ENCODE data around the gene PARP4.
A peak's percentile ranks its signal among the peaks of the same experiment; 100 is the strongest.
"Not testable (repeated sequence)": the region's sequence is repeated elsewhere in the genome, so short reads cannot be mapped to it uniquely, and the experiment has no call there.

PARP4 gene

DNA sequence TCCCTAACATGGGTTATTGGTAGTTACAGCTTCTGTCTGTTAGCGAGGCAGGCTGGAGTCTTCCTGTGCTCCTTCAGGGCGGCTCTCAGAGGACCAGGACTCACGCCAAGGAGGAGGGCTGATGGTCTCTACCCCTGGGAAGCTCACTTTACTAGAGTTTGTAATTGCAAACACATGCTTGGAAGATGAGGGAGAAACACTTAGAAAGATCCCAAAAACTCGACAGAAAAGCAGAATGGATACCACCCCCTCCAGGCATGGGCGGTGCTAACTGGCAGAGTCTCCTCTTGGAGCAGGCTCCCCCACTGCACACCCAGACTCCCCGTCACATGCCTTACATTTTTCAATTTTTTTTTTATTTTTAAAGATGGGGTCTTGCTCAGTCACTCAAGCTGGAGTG lies 62.0 kb downstream of the PARP4 start:
- DNase-seq (ENCODE audit: low read depth), result peak; percentile 85

DNA sequence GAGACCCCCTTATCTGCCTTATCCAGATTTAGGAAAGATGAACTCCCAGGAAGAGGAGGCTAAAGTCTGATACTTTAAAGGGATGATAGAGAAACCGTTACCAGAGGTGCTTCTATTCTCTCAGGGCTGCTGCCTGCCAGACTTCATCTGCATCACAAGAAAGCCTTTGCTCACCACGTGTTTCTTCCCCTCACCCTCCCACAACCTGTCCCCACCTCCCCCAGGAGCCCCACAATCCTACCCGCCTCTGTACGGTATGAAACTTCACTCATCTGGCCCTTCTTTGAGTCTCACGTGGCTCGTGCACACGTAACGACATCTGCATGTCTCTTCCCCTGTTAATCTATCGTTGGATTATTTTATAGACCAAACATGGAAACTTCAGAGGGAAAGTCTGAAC lies 67.7 kb downstream of the PARP4 start:
- not testable (repeated sequence) for DNase-seq (ENCODE audit: low read depth)

GRCh38 chr13:24443366-24443765 lies 69.2 kb downstream of the PARP4 start:
- DNase-seq (ENCODE audit: low read depth), result no peak

GRCh38 chr13:24426045-24426444 lies 86.5 kb downstream of the PARP4 start:
- DNase-seq (ENCODE audit: low read depth), result not testable (repeated sequence)

GRCh38 chr13:24419668-24420067 lies 92.9 kb downstream of the PARP4 start:
- DNase-seq (ENCODE audit: low read depth), result not testable (repeated sequence)

GRCh38 chr13:24407844-24408243 lies 104.7 kb downstream of the PARP4 start:
- DNase-seq (ENCODE audit: low read depth), result no peak

GRCh38 chr13:24406524-24406923 lies 106.1 kb downstream of the PARP4 start:
- DNase-seq (ENCODE audit: low read depth), result no peak

- DNase-seq (ENCODE audit: low read depth), result no peak
These were observed 115.8 kb downstream of the PARP4 start for GRCh38 chr13:24396821-24397220.

DNA sequence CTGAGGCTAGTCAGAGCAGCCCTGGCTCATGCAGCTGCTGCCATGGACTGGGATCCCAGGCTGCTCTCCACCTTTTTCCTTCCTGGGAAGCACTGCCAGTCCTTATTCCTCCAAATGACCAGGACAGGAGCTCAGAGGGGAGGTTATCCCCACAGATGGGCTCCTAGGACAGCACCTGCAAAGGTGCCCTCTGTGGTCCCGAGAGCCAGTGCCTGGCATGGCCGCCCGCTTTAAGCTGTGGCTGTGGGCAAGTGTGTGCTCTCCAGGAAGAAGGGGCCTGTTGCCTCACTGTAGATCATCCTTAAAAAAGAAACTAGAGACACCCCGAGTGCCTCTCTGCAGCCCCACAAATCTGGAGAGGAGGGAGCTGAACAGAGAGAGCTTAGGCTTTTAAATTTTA lies 119.6 kb downstream of the PARP4 start:
- DNase-seq (ENCODE audit: low read depth), result no peak

DNA sequence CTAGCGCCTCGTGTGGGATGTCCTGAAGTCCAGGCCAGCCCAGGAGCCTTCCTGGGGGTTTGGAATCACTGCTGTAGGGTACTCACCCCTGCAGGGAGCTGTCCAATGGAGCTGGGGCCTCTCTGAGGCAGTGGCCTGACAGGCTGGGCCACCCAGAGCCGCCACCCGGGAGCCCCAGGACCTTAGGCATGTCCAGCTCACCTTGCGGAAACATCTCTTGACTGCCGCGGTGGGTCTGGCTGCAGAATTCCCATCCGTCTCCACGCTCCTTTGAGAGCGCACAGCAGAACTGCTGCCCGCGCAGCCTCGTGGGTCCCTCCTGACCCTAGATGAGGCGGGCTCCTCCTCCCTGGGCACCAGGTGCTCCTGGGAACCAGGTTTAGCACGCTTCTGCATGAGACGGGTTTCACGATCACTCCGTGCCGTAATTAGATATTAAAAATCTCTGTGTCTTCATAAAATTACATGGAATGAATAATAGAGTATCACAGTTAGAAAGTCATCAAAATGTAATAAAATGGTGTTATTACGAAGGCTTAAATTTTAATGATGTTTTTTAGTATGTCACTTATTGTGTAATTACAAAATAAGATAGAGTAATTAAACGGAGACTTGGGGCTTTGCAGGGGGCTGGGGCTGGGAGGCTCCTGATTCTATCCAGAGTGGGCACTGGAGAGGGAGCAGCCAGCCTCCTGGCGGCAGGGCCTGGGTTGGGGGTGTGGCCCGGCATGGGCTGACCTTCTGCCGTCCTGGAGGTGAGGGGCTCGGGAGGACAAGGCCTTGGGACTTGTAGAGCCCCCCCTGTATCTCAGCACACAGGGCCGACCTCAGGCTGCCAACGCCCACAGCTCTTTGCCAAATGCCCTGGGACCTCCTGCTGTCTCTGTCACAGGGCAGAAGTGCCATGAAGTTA lies 120.6 kb downstream of the PARP4 start:
- not testable (repeated sequence) for DNase-seq (ENCODE audit: low read depth)

GRCh38 chr13:24390795-24391194 lies 121.8 kb downstream of the PARP4 start:
- not testable (repeated sequence) for DNase-seq (ENCODE audit: low read depth)

GRCh38 chr13:24389506-24389905 lies 123.1 kb downstream of the PARP4 start:
- no peak for DNase-seq (ENCODE audit: low read depth)

- not testable (repeated sequence) for DNase-seq (ENCODE audit: low read depth)
These were observed 123.8 kb downstream of the PARP4 start for GRCh38 chr13:24388743-24389142.

- DNase-seq (ENCODE audit: low read depth), result no peak
These were observed 125.5 kb downstream of the PARP4 start for GRCh38 chr13:24386816-24387708.

- DNase-seq (ENCODE audit: low read depth), result no peak
These were observed 126.7 kb downstream of the PARP4 start for GRCh38 chr13:24385902-24386301.

DNA sequence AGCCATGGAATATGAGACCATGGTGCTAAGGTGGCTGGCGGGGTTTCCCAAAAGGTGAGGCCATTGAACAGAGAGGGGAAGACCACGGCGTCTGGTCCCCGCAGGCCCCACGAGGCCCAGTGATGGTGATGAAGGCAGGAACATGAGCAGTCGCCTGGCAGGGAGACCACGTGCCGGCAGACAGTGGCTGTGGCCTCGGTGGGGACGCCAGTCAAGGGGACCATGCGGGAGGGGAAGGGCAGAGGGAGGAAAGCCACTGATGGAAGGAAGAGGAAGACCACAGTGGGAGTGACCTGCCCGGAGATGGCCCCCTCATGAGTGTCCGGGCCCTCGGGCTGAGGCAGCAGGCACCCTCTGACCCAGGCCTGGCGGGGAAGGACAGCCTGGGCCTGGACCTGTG lies 127.6 kb downstream of the PARP4 start:
- not testable (repeated sequence) for DNase-seq (ENCODE audit: low read depth)

DNA sequence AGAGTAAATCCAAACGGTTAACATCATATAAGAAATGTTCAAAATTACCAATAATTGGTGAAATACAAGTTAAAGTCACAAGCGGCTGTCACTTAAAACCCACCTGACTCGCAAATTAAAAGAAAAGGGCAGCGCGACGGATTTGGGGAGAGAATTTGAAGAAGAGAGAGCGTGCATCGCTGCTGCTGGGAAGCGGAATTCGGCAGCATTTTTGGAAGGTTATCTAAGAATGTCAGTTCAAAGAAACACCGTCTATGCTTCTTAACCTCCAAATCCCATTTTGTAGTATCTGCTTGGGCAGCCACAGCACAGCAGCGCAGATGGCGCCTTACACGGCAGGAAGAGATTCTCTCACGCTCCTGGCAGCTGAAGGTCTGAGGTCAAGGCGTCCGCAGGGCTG lies 128.5 kb downstream of the PARP4 start:
- DNase-seq (ENCODE audit: low read depth), result not testable (repeated sequence)

DNA sequence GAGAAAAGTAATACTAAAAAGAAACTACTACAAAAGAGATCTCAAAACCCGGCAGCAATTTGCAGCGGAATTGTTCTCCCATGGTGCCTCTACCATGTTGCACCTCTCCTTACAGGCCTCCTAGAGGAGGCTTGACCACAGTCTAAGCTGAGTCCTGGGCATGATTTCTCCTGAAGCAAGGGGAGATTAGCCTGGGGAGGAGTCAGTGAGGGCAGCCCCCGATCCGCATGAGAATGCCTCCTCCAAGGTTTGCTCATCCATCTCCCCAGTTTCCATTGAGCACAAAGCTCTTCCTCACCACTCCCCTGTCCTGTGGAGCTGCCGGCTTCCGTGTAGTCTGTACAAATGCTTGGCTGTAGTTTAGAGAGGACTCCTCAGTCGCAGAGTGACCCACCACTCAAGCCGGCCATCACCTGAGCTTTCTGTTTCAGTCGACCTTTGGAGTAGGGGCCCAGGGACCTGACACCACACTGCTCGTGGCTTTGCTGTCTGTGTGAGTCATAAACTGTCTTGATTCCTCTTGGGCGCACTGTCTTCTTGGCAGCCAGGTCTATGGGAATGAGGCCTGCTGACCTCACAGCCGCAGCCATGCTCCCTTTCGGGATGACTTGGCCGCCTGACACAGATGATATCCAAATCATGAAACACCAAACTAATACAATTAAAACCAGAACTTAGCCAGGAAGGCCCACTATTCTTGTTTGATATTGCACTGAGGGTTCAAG lies 130.9 kb downstream of the PARP4 start:
- DNase-seq (ENCODE audit: low read depth), result peak; percentile 38

DNA sequence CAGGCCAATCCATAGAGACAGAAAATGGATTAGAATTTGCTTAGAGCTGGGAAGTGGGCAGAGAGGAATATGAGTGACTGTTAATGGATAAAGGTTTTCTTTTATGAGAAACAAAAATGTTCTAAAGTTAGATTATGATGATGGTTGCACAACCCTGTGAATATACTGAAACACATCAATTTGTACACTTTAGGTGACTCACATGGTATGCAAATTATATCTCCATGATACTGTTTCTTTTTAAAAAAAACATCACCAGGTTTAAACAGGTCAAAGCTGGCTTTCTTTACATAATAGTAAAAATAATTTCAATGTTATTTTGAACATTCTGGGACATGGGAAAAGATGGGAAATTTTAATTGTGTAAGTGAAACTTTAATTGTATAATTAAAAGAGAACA lies 131.7 kb downstream of the PARP4 start:
- DNase-seq (ENCODE audit: low read depth), result not testable (repeated sequence)

DNA sequence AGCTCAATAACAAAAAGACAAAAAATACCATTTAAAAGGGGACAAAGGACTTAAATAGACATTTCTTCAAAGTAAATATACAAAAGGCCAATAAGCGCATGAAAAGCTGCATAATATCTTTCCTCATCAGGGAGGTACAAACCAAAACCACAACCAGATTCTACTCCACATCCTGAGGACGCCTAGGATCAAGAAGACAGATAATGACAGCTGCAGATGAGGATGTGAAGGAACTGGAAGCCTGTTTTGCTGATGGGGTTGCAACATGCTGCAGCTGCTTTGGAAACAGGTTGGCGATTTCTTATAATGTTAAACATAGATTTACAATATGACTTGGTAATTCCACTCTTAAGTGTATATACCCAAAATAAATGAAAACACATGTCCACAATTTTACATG lies 132.4 kb downstream of the PARP4 start:
- not testable (repeated sequence) for DNase-seq (ENCODE audit: low read depth)

GRCh38 chr13:24371273-24371672 lies 141.3 kb downstream of the PARP4 start:
- not testable (repeated sequence) for DNase-seq (ENCODE audit: low read depth)

Data from fibroblast of gingiva (primary cell).